HUES48 (cell line): Measurements from ENCODE around the gene HEPN1.
A peak's percentile ranks its signal among the peaks of the same experiment; 100 is the strongest.

Experiments
- H3K27ac ChIP-seq: one replicate; pipeline ENCODE4 v1.7.0; 2013; ENCODE audit warnings: low read depth, low read length, inconsistent platforms
- H3K27me3 ChIP-seq: 2 replicates; pipeline ENCODE4 v1.6.1; 2013; ENCODE audit warnings: mild to moderate bottlenecking, low read length; ENCODE audit not compliant: control insufficient read depth, insufficient read depth
- H3K36me3 ChIP-seq: 2 replicates; pipeline ENCODE4 v1.6.1; 2013; ENCODE audit warnings: low read length; ENCODE audit not compliant: control insufficient read depth, insufficient read depth
- H3K4me1 ChIP-seq: 2 replicates; pipeline ENCODE4 v1.6.1; 2013; ENCODE audit warnings: mild to moderate bottlenecking, low read length; ENCODE audit not compliant: control insufficient read depth, insufficient read depth
- H3K4me3 ChIP-seq: 2 replicates; pipeline ENCODE4 v1.5.1; 2013; ENCODE audit warnings: mild to moderate bottlenecking, low read depth, low read length
- H3K9ac ChIP-seq: 2 replicates; pipeline ENCODE4 v1.6.1; 2013; ENCODE audit warnings: mild to moderate bottlenecking, low read depth, low read length, moderate library complexity
- H3K9me3 ChIP-seq: 2 replicates; pipeline ENCODE4 v1.6.1; 2013; ENCODE audit warnings: low read length; ENCODE audit not compliant: control insufficient read depth, insufficient read depth

The HEPN1 gene

DNA sequence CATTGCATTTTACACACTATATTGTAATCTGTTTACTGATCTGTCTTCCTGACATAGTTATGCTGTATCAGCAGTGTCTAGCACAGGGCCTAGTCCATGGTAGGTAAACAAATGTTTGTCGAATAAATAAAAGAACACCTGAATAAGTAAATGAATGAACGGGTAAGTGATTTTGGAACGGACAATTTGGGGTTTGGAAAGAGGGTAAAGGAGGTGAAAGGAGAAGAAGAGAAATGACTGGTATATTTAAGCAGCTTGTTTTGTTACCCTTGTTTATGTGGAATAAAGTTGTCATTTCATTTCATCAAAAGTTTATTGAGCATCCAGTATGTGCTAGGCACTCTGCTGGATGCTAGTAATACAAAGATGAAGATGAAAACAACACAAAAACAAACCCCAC, at the start of gene HEPN1:
HEPN1 (plus strand) TSS at position 301 of the 400 bp plus-strand sequence.
- 0 out of 2 replicates have a peak, but pooled peaks cover 5% of the 10 kb centered on the region for H3K4me1 ChIP-seq
- peaks cover 66% of the 10 kb centered on the region for H3K27me3 ChIP-seq
- no peak within 1 kb of the TSS for H3K4me3 ChIP-seq
- H3K36me3 ChIP-seq: no peaks in the 10 kb centered on the region
- H3K9ac ChIP-seq: no peak within 1 kb of the TSS
- no peak within 1 kb of the TSS for H3K27ac ChIP-seq
- H3K9me3 ChIP-seq: no peaks in the 10 kb centered on the region

GRCh38 chr11:124869331-124869730, 49.7 kb upstream of the HEPN1 start:
- no peak overlapping the region for H3K9ac ChIP-seq
- H3K9me3 ChIP-seq: no peaks in the 10 kb centered on the region
- peaks cover 2% of the 10 kb centered on the region for H3K4me1 ChIP-seq
- H3K27ac ChIP-seq: no peak overlapping the region
- peaks cover 100% of the 10 kb centered on the region for H3K27me3 ChIP-seq
- H3K36me3 ChIP-seq: no peaks in the 10 kb centered on the region
- H3K4me3 ChIP-seq: no peak overlapping the region

- Histone ChIP-seq H3K9ac (no peak overlapping the region), H3K27me3 (peaks cover 100% of the 10 kb centered on the region), H3K4me1 (peaks cover 2% of the 10 kb centered on the region)
Observed at GRCh38 chr11:124869856-124870387, 49.1 kb upstream of the HEPN1 start.

DNA sequence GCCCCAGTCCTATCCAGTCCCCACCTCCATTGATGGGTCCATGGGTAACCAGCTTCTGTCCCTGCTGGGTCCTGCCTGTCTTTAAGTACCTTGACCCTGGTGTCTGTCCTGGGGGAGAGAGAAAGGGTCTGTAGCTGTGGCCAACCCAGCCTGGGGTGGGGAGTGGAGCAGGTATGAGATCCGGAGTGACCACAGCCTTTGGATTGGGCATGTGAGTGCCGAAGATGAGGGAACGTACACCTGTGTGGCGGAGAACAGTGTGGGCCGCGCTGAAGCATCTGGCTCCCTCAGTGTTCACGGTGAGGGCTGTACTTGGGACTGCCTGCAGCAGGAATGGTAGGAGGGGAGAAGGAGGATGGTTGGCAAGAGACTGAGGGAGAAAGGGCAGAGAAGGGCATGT, 48.6 kb upstream of the HEPN1 start:
- Histone ChIP-seq H3K27me3 (peaks cover 100% of the 10 kb centered on the region), H3K4me3 (no peak overlapping the region), H3K9ac (no peak overlapping the region), H3K36me3 (no peaks in the 10 kb centered on the region), H3K4me1 (peaks cover 2% of the 10 kb centered on the region; the same call in 1 of the 2 replicates), H3K9me3 (no peaks in the 10 kb centered on the region), H3K27ac (no peak overlapping the region)

More at GRCh38 chr11:124869856-124870387, 49.1 kb upstream of the HEPN1 start:
- Histone ChIP-seq H3K27ac (no peak overlapping the region), H3K4me3 (no peak overlapping the region), H3K36me3 (no peaks in the 10 kb centered on the region), H3K9me3 (no peaks in the 10 kb centered on the region)

DNA sequence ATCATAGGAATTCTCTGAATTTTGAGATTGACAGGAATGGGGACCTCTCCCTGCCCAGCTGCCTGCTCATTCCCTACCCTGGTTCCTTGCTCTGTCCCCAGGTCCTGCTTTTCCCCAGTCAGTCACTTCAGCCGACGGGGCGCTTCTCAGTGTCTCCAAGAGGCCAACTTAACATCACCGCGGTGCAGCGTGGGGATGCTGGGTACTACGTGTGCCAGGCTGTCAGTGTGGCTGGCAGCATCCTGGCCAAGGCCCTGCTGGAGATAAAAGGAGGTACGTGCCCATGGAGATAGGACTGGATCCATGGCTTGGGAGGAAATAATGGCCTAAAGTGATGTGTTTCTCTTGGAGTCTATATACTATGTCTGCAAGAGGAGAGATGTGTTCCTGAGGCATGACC, 46.8 kb upstream of the HEPN1 start:
- H3K4me1 ChIP-seq: peaks cover 9% of the 10 kb centered on the region
- no peak overlapping the region for H3K27ac ChIP-seq
- no peak overlapping the region for H3K4me3 ChIP-seq
- H3K27me3 ChIP-seq: peaks cover 87% of the 10 kb centered on the region
- no peaks in the 10 kb centered on the region for H3K36me3 ChIP-seq
- H3K9ac ChIP-seq: no peak overlapping the region
- H3K9me3 ChIP-seq: no peaks in the 10 kb centered on the region

DNA sequence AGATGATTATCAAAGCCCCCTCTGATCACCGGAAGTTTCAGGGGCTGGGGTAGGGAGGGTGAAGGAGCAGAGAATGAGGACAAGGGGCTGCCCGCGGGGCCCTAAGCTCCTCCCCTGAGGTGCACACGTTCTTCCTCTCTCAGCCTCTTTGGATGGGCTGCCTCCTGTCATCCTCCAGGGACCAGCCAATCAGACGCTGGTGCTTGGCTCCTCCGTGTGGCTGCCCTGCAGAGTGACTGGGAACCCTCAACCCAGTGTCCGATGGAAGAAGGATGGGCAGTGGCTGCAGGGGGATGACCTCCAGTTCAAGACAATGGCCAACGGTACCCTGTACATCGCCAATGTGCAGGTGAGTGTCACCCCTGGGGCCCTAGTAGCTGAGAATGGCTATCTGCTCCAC, 46.3 kb upstream of the HEPN1 start:
- H3K4me3 ChIP-seq: no peak overlapping the region
- no peaks in the 10 kb centered on the region for H3K9me3 ChIP-seq
- H3K9ac ChIP-seq: no peak overlapping the region
- no peaks in the 10 kb centered on the region for H3K36me3 ChIP-seq
- no peak overlapping the region for H3K27ac ChIP-seq
- H3K4me1 ChIP-seq: peaks cover 9% of the 10 kb centered on the region
- H3K27me3 ChIP-seq: peaks cover 82% of the 10 kb centered on the region

DNA sequence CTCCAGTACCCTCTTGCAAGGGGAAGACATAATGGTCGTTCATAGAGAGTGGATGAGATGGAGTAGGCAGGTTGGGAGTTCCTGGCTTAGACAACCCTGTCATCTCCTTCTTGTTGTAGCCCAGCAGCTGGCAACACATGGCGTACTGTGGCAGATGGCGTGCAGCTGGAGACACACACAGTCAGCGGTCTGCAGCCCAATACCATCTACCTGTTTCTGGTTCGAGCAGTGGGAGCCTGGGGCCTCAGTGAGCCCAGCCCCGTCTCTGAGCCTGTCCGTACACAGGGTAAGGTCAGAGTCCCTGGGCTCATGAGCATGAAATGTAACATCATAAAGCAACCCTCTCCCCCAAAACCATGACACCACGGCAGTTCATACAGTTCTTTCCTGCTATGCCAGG, 45.1 kb upstream of the HEPN1 start:
- no peak overlapping the region for H3K27ac ChIP-seq
- no peaks in the 10 kb centered on the region for H3K9me3 ChIP-seq
- H3K4me3 ChIP-seq: no peak overlapping the region
- H3K27me3 ChIP-seq: peaks cover 75% of the 10 kb centered on the region
- no peaks in the 10 kb centered on the region for H3K36me3 ChIP-seq
- H3K9ac ChIP-seq: no peak overlapping the region
- H3K4me1 ChIP-seq: peaks cover 7% of the 10 kb centered on the region

GRCh38 chr11:124874571-124875255, 44.3 kb upstream of the HEPN1 start:
- Histone ChIP-seq H3K4me1 (peaks cover 7% of the 10 kb centered on the region), H3K36me3 (no peaks in the 10 kb centered on the region), H3K27me3 (peaks cover 67% of the 10 kb centered on the region), H3K9me3 (no peaks in the 10 kb centered on the region), H3K4me3 (no peak overlapping the region), H3K9ac (no peak overlapping the region), H3K27ac (no peak overlapping the region)

- Histone ChIP-seq H3K4me3 (peak overlapping the region; percentile 75), H3K27me3 (peaks cover 60% of the 10 kb centered on the region), H3K36me3 (no peaks in the 10 kb centered on the region), H3K9ac (no peak overlapping the region), H3K27ac (no peak overlapping the region), H3K9me3 (no peaks in the 10 kb centered on the region), H3K4me1 (peaks cover 7% of the 10 kb centered on the region)
Observed at GRCh38 chr11:124875401-124875800, 43.6 kb upstream of the HEPN1 start.

DNA sequence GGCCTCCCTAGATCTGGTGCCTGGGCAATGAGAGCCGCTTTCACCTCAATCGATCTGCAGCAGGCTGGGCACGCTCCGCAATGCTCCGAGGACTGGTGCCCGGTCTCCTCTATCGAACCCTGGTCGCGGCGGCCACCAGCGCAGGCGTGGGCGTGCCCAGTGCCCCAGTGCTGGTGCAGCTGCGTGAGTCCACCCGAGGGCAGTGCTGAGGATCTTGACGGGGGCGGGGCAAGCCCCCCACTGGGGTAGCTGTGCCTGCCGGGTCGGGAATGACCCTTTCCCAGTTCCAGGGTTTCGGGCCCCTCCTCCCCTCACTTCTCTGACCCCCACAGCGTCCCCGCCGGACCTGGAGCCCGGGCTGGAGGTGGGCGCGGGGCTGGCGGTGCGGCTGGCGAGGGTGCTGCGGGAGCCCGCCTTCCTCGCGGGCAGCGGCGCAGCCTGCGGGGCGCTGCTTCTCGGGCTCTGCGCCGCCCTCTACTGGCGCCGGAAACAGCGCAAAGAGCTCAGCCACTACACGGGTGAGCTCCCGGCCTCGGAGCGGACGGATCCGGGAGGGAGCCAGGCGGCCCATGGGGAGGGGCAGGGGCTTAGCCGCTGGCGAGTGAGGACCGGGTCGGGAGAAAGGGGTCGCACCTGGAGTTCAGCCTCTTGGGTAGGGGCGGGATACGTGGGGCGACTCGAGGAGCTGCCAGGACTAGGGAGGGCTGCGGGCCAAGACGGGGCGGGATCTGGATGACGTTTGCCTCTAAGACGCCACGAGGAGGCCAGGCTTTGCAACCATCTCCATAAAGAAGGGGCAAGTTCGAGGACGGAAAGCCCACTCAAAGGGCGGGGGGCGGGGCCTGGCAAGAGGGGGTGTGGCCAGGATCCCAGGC, 42.9 kb upstream of the HEPN1 start:
- H3K9ac ChIP-seq: peak overlapping the region; percentile 64
- no peaks in the 10 kb centered on the region for H3K9me3 ChIP-seq
- H3K27me3 ChIP-seq: peaks cover 52% of the 10 kb centered on the region
- peak overlapping the region; percentile 86 for H3K27ac ChIP-seq
- peak overlapping the region; percentile 75 for H3K4me3 ChIP-seq
- no peaks in the 10 kb centered on the region for H3K36me3 ChIP-seq
- H3K4me1 ChIP-seq: peaks cover 7% of the 10 kb centered on the region
